ENCODE results near the gene HMGB2. TPM values are rescaled to one million over a fixed set of nuclear protein-coding genes. Genes with fewer than 3 reads are reported as not detected.
A peak's percentile ranks its signal among the peaks of the same experiment; 100 is the strongest.

The HMGB2 gene
- total RNA-seq, 4 donors from 2014 or later = 9.4 to 34.9 (median 29.1) TPM

GRCh38 chr4:173333658-173334084 is 487 bp downstream of the HMGB2 start:
- H3K27ac ChIP-seq = peak overlapping the region; percentile 97 to 99 (median 98)
- H3K4me3 ChIP-seq = peak overlapping the region; percentile 62 to 97 (median 86)
- in situ Hi-C loops (cut with MboI; ENCODE audit: low pct_ligation_motif_present in 1 of 4, low pct_unique_long_range_greater_than_20kb in 1 of 4, low sequenced_read_pairs in 3 of 4) = no loop called here
- intact Hi-C loops (cut with DNase I; ENCODE audit: low total_unique reads) = loop anchor here (5.0 kb wide), 2 partner anchors 39 to 84 kb away; partner anchors contain the start of gene SAP30
- H3K27me3 ChIP-seq = no peaks in the 10 kb centered on the region
- peaks cover 0 to 10% (median 4%) of the 10 kb centered on the region in 4 donors for H3K36me3 ChIP-seq
- H3K4me1 ChIP-seq = peaks cover 3 to 32% (median 19%) of the 10 kb centered on the region in 4 donors
- DNase-seq = peak; percentile 58
- TF ChIP-seq EP300 (IDR thresholded peaks at IDR 0.05; ENCODE audit: low read depth) (no peak), POLR2A (IDR thresholded peaks at IDR 0.05) (no peak), POLR2AphosphoS5 (IDR thresholded peaks at IDR 0.05) (no peak)
- TF ChIP-seq, protein P1, sequence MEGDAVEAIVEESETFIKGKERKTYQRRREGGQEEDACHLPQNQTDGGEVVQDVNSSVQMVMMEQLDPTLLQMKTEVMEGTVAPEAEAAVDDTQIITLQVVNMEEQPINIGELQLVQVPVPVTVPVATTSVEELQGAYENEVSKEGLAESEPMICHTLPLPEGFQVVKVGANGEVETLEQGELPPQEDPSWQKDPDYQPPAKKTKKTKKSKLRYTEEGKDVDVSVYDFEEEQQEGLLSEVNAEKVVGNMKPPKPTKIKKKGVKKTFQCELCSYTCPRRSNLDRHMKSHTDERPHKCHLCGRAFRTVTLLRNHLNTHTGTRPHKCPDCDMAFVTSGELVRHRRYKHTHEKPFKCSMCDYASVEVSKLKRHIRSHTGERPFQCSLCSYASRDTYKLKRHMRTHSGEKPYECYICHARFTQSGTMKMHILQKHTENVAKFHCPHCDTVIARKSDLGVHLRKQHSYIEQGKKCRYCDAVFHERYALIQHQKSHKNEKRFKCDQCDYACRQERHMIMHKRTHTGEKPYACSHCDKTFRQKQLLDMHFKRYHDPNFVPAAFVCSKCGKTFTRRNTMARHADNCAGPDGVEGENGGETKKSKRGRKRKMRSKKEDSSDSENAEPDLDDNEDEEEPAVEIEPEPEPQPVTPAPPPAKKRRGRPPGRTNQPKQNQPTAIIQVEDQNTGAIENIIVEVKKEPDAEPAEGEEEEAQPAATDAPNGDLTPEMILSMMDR (IDR thresholded peaks at IDR 0.05) = no peak
- no peaks in the 10 kb centered on the region for H3K9me3 ChIP-seq
- WGBS, 2 donors (ENCODE audit: low coverage in 1 of 2) = 0% methylated on average over 19 of the region's 53 CpGs; no CpG with 5 or more reads in 1 of the 2 donors

GRCh38 chr4:173332963-173333657 is 1.0 kb downstream of the HMGB2 start:
- H3K27ac ChIP-seq = peak overlapping the region; percentile 97 to 99 (median 98)
- H3K27me3 ChIP-seq = no peaks in the 10 kb centered on the region
- 3 to 10% methylated on average over 8 to 21 of the region's 21 CpGs for WGBS, 2 donors (ENCODE audit: low coverage in 1 of 2)
- in situ Hi-C loops (cut with MboI; ENCODE audit: low pct_ligation_motif_present in 1 of 4, low pct_unique_long_range_greater_than_20kb in 1 of 4, low sequenced_read_pairs in 3 of 4) (no loop called here), intact Hi-C loops (cut with DNase I; ENCODE audit: low total_unique reads) (loop anchor here (5.0 kb wide), 2 partner anchors 39 to 84 kb away; partner anchors contain the start of gene SAP30)
- H3K4me3 ChIP-seq = peak overlapping the region; percentile 62 to 97 (median 86)
- H3K36me3 ChIP-seq = peaks cover 0 to 13% (median 5%) of the 10 kb centered on the region in 4 donors
- H3K9me3 ChIP-seq = no peaks in the 10 kb centered on the region
- no peak for TF ChIP-seq POLR2A (IDR thresholded peaks at IDR 0.05)
- TF ChIP-seq POLR2AphosphoS5 (IDR thresholded peaks at IDR 0.05) = no peak
- TF ChIP-seq, protein P1 (IDR thresholded peaks at IDR 0.05) = no peak
- TF ChIP-seq EP300 (IDR thresholded peaks at IDR 0.05; ENCODE audit: low read depth) = no peak
- DNase-seq = no peak
- peaks cover 3 to 32% (median 19%) of the 10 kb centered on the region in 4 donors for H3K4me1 ChIP-seq

GRCh38 chr4:173332021-173332487 is 2.1 kb downstream of the HMGB2 start:
- no peaks in the 10 kb centered on the region for H3K9me3 ChIP-seq
- intact Hi-C loops (cut with DNase I; ENCODE audit: low total_unique reads) = loop anchor here (5.0 kb wide), 2 partner anchors 40 to 85 kb away; partner anchors contain the start of gene SAP30
- TF ChIP-seq, protein P1 (IDR thresholded peaks at IDR 0.05) = no peak
- no peak for TF ChIP-seq POLR2A (IDR thresholded peaks at IDR 0.05)
- TF ChIP-seq POLR2AphosphoS5 (IDR thresholded peaks at IDR 0.05) = no peak
- TF ChIP-seq EP300 (IDR thresholded peaks at IDR 0.05; ENCODE audit: low read depth) = no peak
- no peaks in the 10 kb centered on the region for H3K27me3 ChIP-seq
- no peak for DNase-seq
- 29 to 36% methylated on average over 6 of the region's 6 CpGs for WGBS, 2 donors (ENCODE audit: low coverage in 1 of 2)
- H3K27ac ChIP-seq = peak overlapping the region; percentile 97 to 99 (median 98)
- H3K36me3 ChIP-seq = peaks cover 0 to 13% (median 5%) of the 10 kb centered on the region in 4 donors
- peaks cover 3 to 32% (median 19%) of the 10 kb centered on the region in 4 donors for H3K4me1 ChIP-seq
- in situ Hi-C loops (cut with MboI; ENCODE audit: low pct_ligation_motif_present in 1 of 4, low pct_unique_long_range_greater_than_20kb in 1 of 4, low sequenced_read_pairs in 3 of 4) = no loop called here
- peak overlapping the region in 3 of 4 donors; percentile 62 to 97 (median 82) for H3K4me3 ChIP-seq

DNA sequence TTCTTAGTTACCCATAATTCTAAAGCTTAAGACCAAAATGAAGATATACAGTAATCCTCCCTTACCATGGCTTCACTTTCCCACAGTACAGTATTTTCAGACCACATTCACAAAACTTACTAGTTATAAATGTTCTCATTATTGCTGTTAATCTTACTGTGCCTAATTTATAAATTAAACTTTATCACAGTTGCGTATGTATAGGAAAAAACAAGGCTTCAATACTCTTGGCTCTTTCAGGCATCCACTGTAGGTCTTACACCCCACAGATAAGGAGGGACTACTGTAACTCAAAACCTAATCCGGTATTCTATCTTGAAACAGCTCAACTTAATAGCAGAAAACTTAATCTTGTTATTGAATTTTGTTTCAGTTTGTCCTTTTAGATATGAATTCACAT is 3.6 kb downstream of the HMGB2 start:
- WGBS, 2 donors (ENCODE audit: low coverage in 1 of 2) = 90 to 95% methylated on average over 2 of the region's 2 CpGs
- peaks cover 0 to 13% (median 5%) of the 10 kb centered on the region in 4 donors for H3K36me3 ChIP-seq
- H3K27ac ChIP-seq = no peak overlapping the region
- no peak for DNase-seq
- H3K4me1 ChIP-seq = peaks cover 3 to 28% (median 17%) of the 10 kb centered on the region in 4 donors
- TF ChIP-seq POLR2AphosphoS5 (IDR thresholded peaks at IDR 0.05) = no peak
- TF ChIP-seq POLR2A (IDR thresholded peaks at IDR 0.05) = no peak
- TF ChIP-seq, protein P1 (IDR thresholded peaks at IDR 0.05) = no peak
- no peak for TF ChIP-seq EP300 (IDR thresholded peaks at IDR 0.05; ENCODE audit: low read depth)
- in situ Hi-C loops (cut with MboI; ENCODE audit: low pct_ligation_motif_present in 1 of 4, low pct_unique_long_range_greater_than_20kb in 1 of 4, low sequenced_read_pairs in 3 of 4) = no loop called here
- H3K9me3 ChIP-seq = no peaks in the 10 kb centered on the region
- H3K4me3 ChIP-seq = no peak overlapping the region
- intact Hi-C loops (cut with DNase I; ENCODE audit: low total_unique reads) = loop anchor here (5.0 kb wide), 2 partner anchors 42 to 87 kb away; partner anchors contain the start of gene SAP30
- H3K27me3 ChIP-seq = no peaks in the 10 kb centered on the region

Data from transverse colon (tissue), 4 donors.